Neural crest cell (in vitro differentiated cells): ENCODE data around the gene PRLR. TPM values are rescaled to one million over a fixed set of nuclear protein-coding genes. Genes with fewer than 3 reads are reported as not detected.

Experiments used
- DNase-seq: peaks from one replicate; pipeline ENCODE4 v3.0.0; 2021; ENCODE audit warnings: low read depth, mixed read lengths, low spot score
- H3K27ac Mint-ChIP-seq: one replicate; pipeline ENCODE4 v1.8.0; 2021; ENCODE audit warnings: mild to moderate bottlenecking, mixed read lengths; ENCODE audit not compliant: unreplicated experiment
- H3K27me3 Mint-ChIP-seq: 2 replicates; pipeline ENCODE4 v1.8.0; 2021; ENCODE audit warnings: low read depth, mild to moderate bottlenecking, mixed read lengths
- H3K36me3 Mint-ChIP-seq: 2 replicates; pipeline ENCODE4 v1.8.0; 2021; ENCODE audit warnings: low read depth, mild to moderate bottlenecking, mixed read lengths
- H3K4me1 Mint-ChIP-seq: 2 replicates; pipeline ENCODE4 v1.8.0; 2021; ENCODE audit warnings: mixed read lengths
- H3K4me3 Mint-ChIP-seq: one replicate; pipeline ENCODE4 v1.8.0; 2021; ENCODE audit warnings: mild to moderate bottlenecking, mixed read lengths
- H3K9me3 Mint-ChIP-seq: 2 replicates; pipeline ENCODE4 v1.8.0; 2021; ENCODE audit warnings: mixed read lengths
- total RNA-seq: library from RNA; stranded (reverse); gene quantifications from 2 replicates; pipeline ENCODE4 v1.2.1, GENCODE V29; 2021
- TF ChIP-seq, protein P1 (sequence below): fragments of 200-600 bp; sonication (generic); conservative IDR thresholded peaks from 2 replicates; pipeline ENCODE4 v1.5.0; 2021; ENCODE audit warnings: antibody characterized with exemption, mild to moderate bottlenecking

The PRLR gene
- total RNA-seq, 1 donor from 2014 or later: 0.58 TPM

DNA sequence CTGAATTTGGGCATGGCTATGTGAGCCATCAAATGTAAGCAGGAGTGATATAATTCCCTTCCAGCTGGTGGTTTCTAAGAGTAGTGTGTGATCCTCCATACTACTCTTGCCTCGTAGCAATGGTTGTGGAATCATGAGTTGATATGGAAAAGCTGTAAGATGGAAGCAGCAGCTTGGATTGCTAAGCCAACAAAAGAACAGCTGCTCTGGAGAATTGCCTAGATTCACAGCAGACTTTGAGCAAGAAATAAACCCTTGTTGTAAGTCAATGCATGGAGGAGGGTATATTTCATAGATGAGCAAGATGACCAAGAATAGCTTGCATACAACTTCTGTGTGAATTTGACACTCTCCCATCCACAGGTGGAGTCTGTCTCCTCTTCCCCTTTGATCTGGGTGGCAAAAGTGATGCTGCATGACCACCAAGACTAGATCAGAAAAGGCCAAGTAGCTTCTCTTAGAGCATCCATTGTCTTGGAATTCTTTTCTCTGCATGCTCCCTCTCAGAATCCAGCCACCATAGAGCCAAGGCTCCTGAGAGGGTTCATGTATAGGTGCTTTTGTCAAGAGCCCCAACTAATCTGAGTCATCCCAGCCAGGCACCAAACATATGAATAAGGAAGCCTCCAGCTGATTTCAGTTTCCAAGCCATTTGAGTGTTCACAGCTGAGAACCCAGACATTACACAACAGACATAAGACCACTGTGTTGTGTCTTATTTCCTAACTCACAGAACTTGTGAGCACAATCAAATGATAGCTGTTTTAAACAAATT lies 79.0 kb downstream of the PRLR start:
- Mint-ChIP-seq H3K27ac (no peak overlapping the region), H3K4me1 (no peaks in the 10 kb centered on the region), H3K36me3 (no peaks in the 10 kb centered on the region), H3K27me3 (no peaks in the 10 kb centered on the region), H3K9me3 (no peaks in the 10 kb centered on the region), H3K4me3 (no peak overlapping the region)
- TF ChIP-seq, protein P1, sequence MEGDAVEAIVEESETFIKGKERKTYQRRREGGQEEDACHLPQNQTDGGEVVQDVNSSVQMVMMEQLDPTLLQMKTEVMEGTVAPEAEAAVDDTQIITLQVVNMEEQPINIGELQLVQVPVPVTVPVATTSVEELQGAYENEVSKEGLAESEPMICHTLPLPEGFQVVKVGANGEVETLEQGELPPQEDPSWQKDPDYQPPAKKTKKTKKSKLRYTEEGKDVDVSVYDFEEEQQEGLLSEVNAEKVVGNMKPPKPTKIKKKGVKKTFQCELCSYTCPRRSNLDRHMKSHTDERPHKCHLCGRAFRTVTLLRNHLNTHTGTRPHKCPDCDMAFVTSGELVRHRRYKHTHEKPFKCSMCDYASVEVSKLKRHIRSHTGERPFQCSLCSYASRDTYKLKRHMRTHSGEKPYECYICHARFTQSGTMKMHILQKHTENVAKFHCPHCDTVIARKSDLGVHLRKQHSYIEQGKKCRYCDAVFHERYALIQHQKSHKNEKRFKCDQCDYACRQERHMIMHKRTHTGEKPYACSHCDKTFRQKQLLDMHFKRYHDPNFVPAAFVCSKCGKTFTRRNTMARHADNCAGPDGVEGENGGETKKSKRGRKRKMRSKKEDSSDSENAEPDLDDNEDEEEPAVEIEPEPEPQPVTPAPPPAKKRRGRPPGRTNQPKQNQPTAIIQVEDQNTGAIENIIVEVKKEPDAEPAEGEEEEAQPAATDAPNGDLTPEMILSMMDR: no peak
- DNase-seq: no peak

DNA sequence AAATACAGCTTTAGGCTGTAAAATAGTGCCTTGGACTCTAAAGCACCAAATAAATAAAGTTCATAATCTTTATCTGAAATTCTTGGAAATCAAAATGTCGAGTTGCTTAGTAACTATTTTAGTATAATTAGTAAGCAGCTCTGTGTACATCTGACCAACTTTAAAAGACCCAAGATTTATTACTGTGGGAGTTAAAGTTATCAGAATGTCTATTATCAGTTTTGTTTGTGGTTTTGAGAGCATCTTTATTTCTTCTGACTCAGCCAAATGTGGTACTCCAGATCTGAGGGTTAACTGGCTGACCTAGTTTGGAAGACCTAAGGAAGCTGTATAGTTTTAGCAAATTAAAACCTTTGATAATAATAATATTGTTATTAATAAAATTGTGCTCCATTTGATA lies 81.2 kb downstream of the PRLR start:
- Mint-ChIP-seq H3K4me1 (no peaks in the 10 kb centered on the region), H3K4me3 (no peak overlapping the region), H3K27me3 (no peaks in the 10 kb centered on the region), H3K9me3 (no peaks in the 10 kb centered on the region), H3K27ac (no peak overlapping the region), H3K36me3 (no peaks in the 10 kb centered on the region)
- TF ChIP-seq, protein P1: no peak
- no peak for DNase-seq

DNA sequence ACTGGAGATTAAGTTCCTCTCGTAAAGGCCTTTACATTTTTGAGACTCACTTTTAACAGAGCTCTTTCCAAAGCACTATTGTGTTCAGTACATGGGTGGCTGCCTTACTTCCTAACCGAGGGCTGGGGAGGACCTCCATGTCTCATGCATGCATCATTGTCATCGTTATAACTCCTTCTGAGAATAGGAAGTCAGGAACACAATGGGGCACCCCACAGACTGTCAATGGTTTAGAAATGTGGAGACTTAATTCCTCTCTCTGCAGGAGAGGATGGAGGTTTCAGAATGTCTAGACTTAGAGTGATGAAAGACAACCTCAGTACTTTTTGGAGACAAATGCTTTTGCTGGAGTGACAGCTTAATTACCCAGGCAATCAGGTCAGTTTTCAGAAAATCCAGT lies 83.9 kb downstream of the PRLR start:
- Mint-ChIP-seq H3K36me3 (no peaks in the 10 kb centered on the region), H3K9me3 (no peaks in the 10 kb centered on the region), H3K4me3 (no peak overlapping the region), H3K27me3 (peaks cover 7% of the 10 kb centered on the region), H3K4me1 (no peaks in the 10 kb centered on the region), H3K27ac (no peak overlapping the region)
- no peak for DNase-seq
- TF ChIP-seq, protein P1: no peak

DNA sequence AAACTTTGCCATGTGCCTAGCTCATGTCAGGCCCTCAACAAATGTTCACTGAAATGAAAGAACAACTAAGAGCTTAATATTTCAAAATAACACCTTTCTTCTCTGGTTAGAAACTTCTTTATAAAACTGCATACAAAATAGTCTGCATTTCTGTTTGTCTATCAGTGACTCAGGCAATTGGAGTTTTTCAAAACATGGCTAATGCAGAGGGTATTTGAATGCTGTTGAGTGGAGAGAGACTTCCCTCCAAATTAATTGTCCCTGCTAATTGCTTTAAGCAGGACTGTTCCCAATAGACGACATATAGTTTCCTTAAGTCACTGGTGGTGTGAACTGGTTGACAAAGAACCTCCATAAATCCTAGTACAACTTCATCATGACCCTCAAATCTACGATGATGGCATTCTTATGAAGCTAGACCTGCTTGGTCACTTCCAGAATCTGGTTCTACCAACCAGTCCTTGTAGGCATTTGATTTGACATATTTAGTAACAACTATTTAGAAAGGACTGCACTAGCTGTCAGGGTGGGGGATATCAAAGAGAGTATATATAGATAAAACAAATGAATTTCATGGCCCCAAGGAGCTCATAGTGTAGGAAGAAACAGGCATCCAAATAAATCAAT lies 84.5 kb downstream of the PRLR start:
- H3K4me1 Mint-ChIP-seq: no peaks in the 10 kb centered on the region
- H3K9me3 Mint-ChIP-seq: no peaks in the 10 kb centered on the region
- TF ChIP-seq, protein P1: no peak
- no peak for DNase-seq
- no peak overlapping the region for H3K27ac Mint-ChIP-seq
- H3K36me3 Mint-ChIP-seq: no peaks in the 10 kb centered on the region
- peaks cover 10% of the 10 kb centered on the region for H3K27me3 Mint-ChIP-seq
- H3K4me3 Mint-ChIP-seq: no peak overlapping the region

DNA sequence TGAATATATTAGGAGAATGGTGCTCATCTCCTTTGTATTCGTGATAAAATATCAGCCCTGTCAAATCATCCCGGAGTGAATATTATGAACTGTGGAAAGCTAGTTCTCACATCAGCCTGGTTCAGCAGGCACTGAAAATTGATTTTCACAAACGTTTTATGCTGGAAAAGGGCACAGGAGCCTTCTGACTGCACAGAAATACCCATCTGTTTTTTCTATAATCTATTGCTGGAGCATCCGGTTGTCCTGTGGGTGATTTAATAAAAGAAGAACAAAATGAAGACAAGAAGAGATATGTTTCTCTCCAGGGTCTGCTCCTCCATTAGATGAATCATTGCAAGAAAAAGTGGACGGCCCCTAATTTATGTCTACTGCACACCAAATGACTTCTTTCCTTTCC lies 85.3 kb downstream of the PRLR start:
- Mint-ChIP-seq H3K9me3 (no peaks in the 10 kb centered on the region), H3K4me1 (no peaks in the 10 kb centered on the region), H3K27me3 (peaks cover 10% of the 10 kb centered on the region), H3K36me3 (no peaks in the 10 kb centered on the region), H3K4me3 (no peak overlapping the region), H3K27ac (no peak overlapping the region)
- TF ChIP-seq, protein P1: no peak
- no peak for DNase-seq
